GM21786 (cell line): Measurements from ENCODE around the gene RARA.
"Not testable (repeated sequence)": the region's sequence is repeated elsewhere in the genome, so short reads cannot be mapped to it uniquely, and the experiment has no call there.

ENCODE experiments used
- ATAC-seq: cut with Tn5 transposase; IDR thresholded peaks from one replicate; pipeline ENCODE4 v1.9.1; 2021; ENCODE audit not compliant: unreplicated experiment

The RARA gene

GRCh38 chr17:40356990-40357881 is 48.3 kb downstream of the RARA start:
- ATAC-seq, result no peak

GRCh38 chr17:40358323-40359038 is 49.5 kb downstream of the RARA start:
- ATAC-seq, result no peak

DNA sequence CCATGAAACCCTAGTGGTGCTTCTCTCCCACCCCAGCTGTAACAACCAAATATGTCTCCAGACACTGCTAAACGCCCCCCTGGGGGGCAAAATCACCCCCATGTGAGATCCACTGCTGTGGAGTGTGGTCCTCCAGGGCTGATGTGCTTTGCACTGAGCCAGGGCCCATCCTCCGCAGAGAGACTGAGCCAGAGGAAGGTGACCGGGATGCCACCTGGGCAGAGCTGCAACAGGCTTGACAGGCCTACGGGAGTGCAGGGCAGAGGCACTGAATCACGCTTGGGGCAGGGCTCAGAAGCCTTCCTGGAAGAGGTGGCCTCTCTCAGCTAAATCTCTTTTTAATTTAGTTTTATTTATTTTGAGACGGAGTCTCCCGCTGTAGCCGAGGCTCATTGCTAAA is 51.1 kb downstream of the RARA start:
- ATAC-seq, result no peak

GRCh38 chr17:40361063-40361924 is 52.3 kb downstream of the RARA start:
- no peak for ATAC-seq

GRCh38 chr17:40361925-40362695 is 53.1 kb downstream of the RARA start:
- no peak for ATAC-seq

DNA sequence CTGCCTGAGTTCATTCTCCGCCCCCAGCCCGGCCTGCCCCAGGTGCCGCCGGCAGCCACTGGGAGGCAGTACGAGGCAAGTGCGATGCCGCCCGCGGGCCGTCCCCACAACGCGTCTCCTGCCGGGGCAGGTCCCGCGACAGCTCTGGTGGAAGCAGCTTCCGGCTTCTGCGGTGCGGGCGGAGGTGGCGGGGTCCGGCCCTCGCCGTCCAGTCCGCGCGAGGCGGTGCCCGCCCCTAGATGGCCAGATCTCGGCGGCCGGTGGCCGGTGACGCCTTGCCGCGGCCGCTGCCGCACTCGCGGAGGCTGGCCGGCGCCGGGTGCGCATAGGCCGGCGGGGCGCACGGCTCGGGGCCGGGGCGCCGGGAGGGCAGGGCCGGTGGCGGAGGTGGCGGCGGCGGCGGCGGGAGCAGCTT is 53.7 kb downstream of the RARA start:
- peak; percentile 66 for ATAC-seq

DNA sequence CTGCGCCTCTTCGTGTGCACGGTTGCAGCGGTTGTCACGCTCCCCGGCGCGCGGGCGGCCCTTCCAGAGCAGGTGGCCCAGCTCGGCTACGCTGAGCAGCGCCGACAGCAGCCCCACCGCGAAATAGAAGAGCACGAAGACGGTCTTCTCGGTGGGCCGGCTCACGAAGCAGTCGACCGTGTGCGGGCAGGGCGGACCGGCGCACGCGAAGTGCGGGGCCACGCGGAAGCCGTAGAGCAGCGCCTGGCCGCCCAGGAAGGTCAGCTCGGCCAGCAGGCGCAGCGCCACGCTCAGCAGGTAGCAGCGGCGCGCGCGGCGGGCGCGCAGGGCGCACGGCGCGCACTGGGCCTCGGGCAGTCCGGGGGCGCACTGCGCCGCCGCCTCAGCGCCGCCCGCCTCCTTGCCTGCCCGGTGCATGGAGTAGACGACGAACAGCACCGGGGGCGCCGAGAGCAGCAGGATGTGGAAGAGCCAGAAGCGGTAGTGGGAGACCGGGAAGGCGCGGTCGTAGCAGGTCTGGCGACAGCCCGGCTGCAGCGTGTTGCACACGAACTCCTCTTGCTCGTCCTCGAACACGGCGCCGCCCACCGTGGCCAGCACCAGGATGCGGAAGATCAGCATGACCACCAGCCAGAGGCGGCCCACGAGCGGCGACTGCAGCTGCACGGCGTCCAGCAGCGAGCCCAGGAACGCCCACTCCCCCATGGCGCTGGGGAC is 54.3 kb downstream of the RARA start:
- peak; percentile 11 for ATAC-seq

DNA sequence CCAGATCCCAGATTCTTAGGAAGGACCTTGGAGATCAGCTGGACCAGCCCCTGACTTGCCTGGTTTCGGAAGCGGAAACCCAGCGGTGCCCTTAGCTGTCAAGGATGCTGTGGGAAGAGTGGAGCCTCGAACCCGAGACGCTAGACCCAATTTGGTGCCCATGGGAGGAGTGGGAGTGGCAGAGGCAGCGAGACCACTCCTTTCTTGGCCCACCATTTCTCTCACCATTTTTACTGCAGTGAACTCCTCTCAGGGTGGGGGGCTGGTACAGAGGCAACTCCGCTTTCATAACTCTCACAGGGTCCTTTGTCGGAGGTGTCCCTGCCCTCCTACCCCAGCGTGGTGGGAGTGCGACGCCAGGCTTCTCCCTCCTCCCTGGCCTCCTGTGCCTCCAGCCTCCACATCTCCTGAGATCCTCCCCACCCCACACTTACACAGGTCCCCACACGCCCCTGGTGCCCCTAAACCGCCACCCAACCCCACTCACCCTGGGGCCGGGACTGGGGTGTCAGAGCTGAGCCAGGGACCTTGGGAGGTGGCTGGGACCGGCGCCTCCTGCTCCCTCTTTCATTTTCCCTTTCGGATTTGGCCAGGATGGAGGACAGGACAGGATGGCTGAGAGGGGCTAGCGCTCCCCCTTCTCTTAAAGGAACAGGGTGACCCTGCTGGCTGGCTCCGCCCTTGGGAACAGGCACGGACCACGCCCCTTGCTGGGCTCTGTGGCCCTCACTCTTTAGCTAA is 55.3 kb downstream of the RARA start, which contains the start of gene GJD3:
Gene GJD3, minus strand, starts transcription at position 617 of the 741 bp plus-strand sequence. CDS start 922 bp downstream, outside the sequence.
- ATAC-seq, result no peak

DNA sequence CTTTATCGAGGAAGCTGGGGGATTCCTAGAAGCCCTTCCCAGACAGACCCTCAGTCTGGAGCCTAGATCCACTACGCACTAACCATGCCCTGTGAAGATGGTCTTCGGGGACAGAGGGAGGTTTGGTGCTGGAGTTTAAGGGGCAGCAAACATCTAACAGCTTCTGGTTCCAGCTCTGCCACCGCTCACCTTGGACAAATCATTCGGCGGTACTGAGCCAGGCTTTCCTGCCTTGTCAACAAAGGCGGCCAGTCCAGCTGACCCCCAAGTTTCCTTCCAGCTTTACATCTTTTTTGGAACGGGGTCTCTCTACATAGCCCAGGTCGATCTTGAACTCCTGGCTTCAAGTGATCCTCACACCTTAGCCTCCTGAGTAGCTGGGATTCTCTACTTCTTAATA is 55.9 kb downstream of the RARA start:
- no peak for ATAC-seq

GRCh38 chr17:40366076-40366860 is 57.3 kb downstream of the RARA start:
- no peak for ATAC-seq

DNA sequence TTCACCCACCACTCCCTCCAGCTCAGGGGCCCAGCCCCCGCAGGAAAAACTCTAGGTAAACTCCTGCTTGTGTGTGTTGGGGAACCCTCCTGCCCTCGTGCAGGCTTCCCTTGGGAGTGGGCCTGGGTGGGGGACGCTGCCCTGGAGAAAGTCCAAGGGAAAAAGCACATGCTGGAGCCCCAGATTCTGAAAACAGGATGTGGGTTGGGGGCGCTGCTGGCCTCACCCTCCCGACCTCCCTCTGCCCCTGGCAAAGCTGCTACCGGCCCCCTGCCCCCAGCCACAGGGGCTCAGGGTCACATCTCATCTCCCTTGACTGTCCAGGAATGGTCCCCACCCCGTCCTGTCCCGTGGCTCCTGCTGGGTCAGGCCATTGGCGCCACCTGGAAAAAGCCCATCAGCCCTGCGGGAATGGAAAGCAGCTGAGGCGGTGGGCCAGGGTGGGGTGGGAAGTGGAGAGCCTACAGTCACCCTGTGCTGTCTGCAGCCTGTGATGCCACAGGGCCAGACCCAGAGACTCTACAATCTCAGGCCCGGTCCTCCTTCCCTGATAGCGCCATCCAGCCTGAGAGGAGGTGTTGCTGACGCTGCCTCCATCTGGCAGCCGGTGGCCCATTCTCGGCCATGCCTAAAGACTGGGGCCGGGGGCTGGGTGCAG is 58.0 kb downstream of the RARA start:
- no peak for ATAC-seq

GRCh38 chr17:40367728-40368127 is 58.7 kb downstream of the RARA start:
- ATAC-seq, result not testable (repeated sequence)

GRCh38 chr17:40369923-40370322 is 60.9 kb downstream of the RARA start:
- ATAC-seq, result no peak

- ATAC-seq, result no peak
These were observed 62.4 kb downstream of the RARA start for GRCh38 chr17:40371261-40371929.

GRCh38 chr17:40372031-40372430 is 63.1 kb downstream of the RARA start:
- no peak for ATAC-seq

DNA sequence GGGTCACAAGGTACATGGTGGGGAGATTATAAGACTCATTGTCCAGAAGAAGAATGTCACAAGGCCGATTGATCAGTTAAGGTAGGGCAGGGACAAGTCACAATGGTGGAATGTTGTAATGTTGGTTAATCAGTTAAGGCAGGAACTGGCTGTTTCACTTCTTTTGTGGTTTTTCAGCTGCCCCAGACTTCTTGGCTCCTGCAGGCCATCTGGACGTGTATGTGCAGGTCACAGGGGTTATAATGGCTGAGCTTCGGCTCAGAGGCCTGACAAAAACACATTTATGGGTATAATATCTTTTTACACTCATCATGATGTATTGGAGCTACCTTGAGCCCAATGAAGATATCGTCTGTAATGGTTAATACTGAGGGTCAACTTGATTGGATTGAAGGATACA is 63.7 kb downstream of the RARA start:
- ATAC-seq, result not testable (repeated sequence)

DNA sequence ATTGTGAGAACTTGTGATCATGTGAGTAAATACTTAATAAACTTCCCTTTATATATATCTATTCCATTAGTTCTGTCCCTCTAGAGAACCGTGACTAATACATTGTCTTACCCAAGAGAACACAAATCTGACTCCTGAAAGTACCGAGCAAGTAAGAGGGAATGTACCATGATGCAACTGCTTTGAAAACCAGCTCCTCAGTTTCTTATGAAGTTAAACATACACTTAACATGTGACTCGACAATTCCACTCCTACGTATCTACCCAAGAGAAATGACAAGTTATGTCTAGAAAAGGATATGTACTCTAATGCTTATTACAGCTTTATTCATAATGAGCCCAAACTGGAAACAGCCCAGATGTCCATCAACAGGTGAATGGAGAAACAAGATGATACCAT is 64.3 kb downstream of the RARA start:
- ATAC-seq, result no peak
